K562 (cell line): ENCODE data around the gene GALNT9. TPM values are rescaled to one million over a fixed set of nuclear protein-coding genes. Genes with fewer than 3 reads are reported as not detected.

ENCODE experiments used
- ATAC-seq: fragments of 200-7000 bp; cut with Tn5 transposase; 3 replicates; pipeline ENCODE4 v1.9.1; 2020; ENCODE audit warnings: moderate library complexity
- BruUV-seq: library from RNA; stranded (reverse); fragments of 400-500 nt; replicated peaks from 2 replicates; lab custom pipeline; 2021; lab: Mats Ljungman, UMichigan
- CTCF ChIA-PET: fragments of 300-600 bp; formaldehyde crosslinking; extraction: SDS; loops from one replicate; lab custom pipeline; 2021; ENCODE audit warnings: low intra/inter-chr PET ratio; lab: Yijun Ruan, JAX
- POLR2A ChIA-PET: fragments of 300-600, 350-650 bp; sonication (Branson Sonifier 250); formaldehyde crosslinking; extraction: SDS; loops from one replicate; lab custom pipeline; 2021; ENCODE audit warnings: antibody characterized with exemption, inconsistent platforms; lab: Yijun Ruan, JAX
- DNase-seq, 4 experiments: peaks; one replicate each; pipeline versions ENCODE4 v3.0.0 to v3.0.0-alpha.2; 2011 to 2018; ENCODE audit warnings: low spot score in 3 of 4, mixed read lengths in 3 of 4; ENCODE audit errors: extremely low read depth in 1 of 4
- FAIRE-seq: peaks from 2 replicates; lab custom pipeline; 2011; peaks lifted over from hg19 to GRCh38; lab: Jason Lieb, UNC
- H2AFZ ChIP-seq: 2 replicates; pipeline ENCODE4 v1.6.0; 2011; ENCODE audit warnings: low read depth, low read length, control low read depth, inconsistent platforms
- H3K27ac ChIP-seq: fragments of 200-600 bp; 3 replicates; pipeline ENCODE4 v1.8.0; 2011; ENCODE audit warnings: low read depth, mild to moderate bottlenecking, control low read depth, inconsistent platforms, low read length, moderate library complexity, mixed read lengths; ENCODE audit errors: extremely low read depth
- H3K27me3 ChIP-seq, 2 experiments: fragments of 300-600 bp in 1 of 2; 2 replicates in 1 of 2; 3 replicates in 1 of 2; pipeline versions ENCODE4 v1.6.0 to v1.8.0; 2011; ENCODE audit warnings: inconsistent platforms in 2 of 2, low read length in 2 of 2, mild to moderate bottlenecking in 1 of 2, mixed read lengths in 1 of 2, moderate library complexity in 1 of 2; ENCODE audit not compliant: control insufficient read depth in 2 of 2, insufficient read depth in 2 of 2
- H3K36me3 ChIP-seq: fragments of 300-600 bp; 3 replicates; pipeline ENCODE4 v1.8.0; 2011; ENCODE audit warnings: mild to moderate bottlenecking, low read length, inconsistent platforms; ENCODE audit not compliant: control insufficient read depth, insufficient read depth
- H3K4me1 ChIP-seq, 2 experiments: fragments of 200-600 bp in 1 of 2; replicated peaks in 1 of 2; 2 replicates in 1 of 2; 3 replicates in 1 of 2; pipeline versions ENCODE4 v1.5.1 to v1.8.0; 2011; ENCODE audit warnings: inconsistent platforms in 2 of 2, low read length in 2 of 2, mild to moderate bottlenecking in 1 of 2, mixed read lengths in 1 of 2, moderate library complexity in 1 of 2; ENCODE audit not compliant: control insufficient read depth in 2 of 2, insufficient read depth in 2 of 2
- H3K4me2 ChIP-seq: 2 replicates; pipeline ENCODE4 v1.6.1; 2011; ENCODE audit warnings: low read length, control low read depth, inconsistent platforms, mixed read lengths; ENCODE audit not compliant: insufficient read depth
- H3K4me3 ChIP-seq: fragments of 200-600 bp; sonication (generic), shearing (Covaris generic); 2 replicates; pipeline ENCODE4 v1.5.1; 2016; ENCODE audit warnings: control low read depth, inconsistent platforms
- H3K79me2 ChIP-seq: fragments of 200-600 bp; 3 replicates; pipeline ENCODE4 v1.8.0; 2011; ENCODE audit warnings: low read length, inconsistent platforms; ENCODE audit not compliant: control insufficient read depth, insufficient read depth
- H3K9ac ChIP-seq, 2 experiments: 2 replicates each; pipeline versions ENCODE4 v1.6.0 to v1.6.1; 2011; ENCODE audit warnings: low read depth in 2 of 2, low read length in 2 of 2, control low read depth in 1 of 2, inconsistent platforms in 1 of 2, mild to moderate bottlenecking in 1 of 2, mixed read lengths in 1 of 2; ENCODE audit not compliant: insufficient read depth in 1 of 2
- H3K9me1 ChIP-seq: one replicate; pipeline ENCODE4 v1.6.0; 2011; ENCODE audit warnings: inconsistent platforms, mild to moderate bottlenecking, low read length, moderate library complexity; ENCODE audit not compliant: control insufficient read depth, insufficient read depth
- H3K9me3 ChIP-seq: replicated peaks from 2 replicates; pipeline ENCODE4 v1.5.1; 2011; ENCODE audit warnings: low read depth, low read length, inconsistent platforms; ENCODE audit not compliant: control insufficient read depth, insufficient read depth
- H4K20me1 ChIP-seq: replicated peaks from 2 replicates; pipeline ENCODE4 v1.6.1; 2011; ENCODE audit warnings: low read length, inconsistent platforms, mixed read lengths; ENCODE audit not compliant: control insufficient read depth, insufficient read depth
- CBFA2T3 ChIP-seq: fragments of 450-650 bp; IDR thresholded peaks from 2 replicates; pipeline ENCODE4 v1.6.1; 2017
- HDAC3 ChIP-seq: fragments of 450-650 bp; IDR thresholded peaks from 2 replicates; pipeline ENCODE4 v1.6.1; 2018; ENCODE audit warnings: borderline replicate concordance, mild to moderate bottlenecking, moderate library complexity; ENCODE audit not compliant: partially characterized antibody
- RBM25 ChIP-seq: fragments of 200-400 bp; formaldehyde crosslinking; IDR thresholded peaks from 2 replicates; pipeline ENCODE4 v1.6.1; 2018; ENCODE audit warnings: low read length, low read depth, moderate library complexity; ENCODE audit not compliant: severe bottlenecking
- SIN3A ChIP-seq, 2 experiments: fragments of 150-350 bp in 1 of 2; IDR thresholded peaks; 2 replicates each; pipeline ENCODE4 v1.6.1; 2011 to 2016; ENCODE audit warnings: borderline replicate concordance in 2 of 2, low read depth in 2 of 2, low read length in 2 of 2, mild to moderate bottlenecking in 2 of 2, moderate library complexity in 2 of 2; ENCODE audit not compliant: control insufficient read depth in 1 of 2
- YY1 ChIP-seq, 3 experiments: IDR thresholded peaks; 2 replicates each; pipeline ENCODE4 v1.6.1; 2011; ENCODE audit warnings: low read length in 2 of 3, mild to moderate bottlenecking in 2 of 3, moderate library complexity in 2 of 3, borderline replicate concordance in 1 of 3, control low read depth in 1 of 3, low read depth in 1 of 3; ENCODE audit not compliant: insufficient read depth in 3 of 3, insufficient replicate concordance in 2 of 3, control insufficient read depth in 1 of 3, insufficient read length in 1 of 3; ENCODE audit errors: extremely low read depth in 1 of 3
- ZNF140 ChIP-seq: fragments of 250-450 bp; sonication (Bioruptor Pico); IDR thresholded peaks from 2 replicates; pipeline ENCODE4 v1.8.0; 2021; ENCODE audit warnings: moderate library complexity, mild to moderate bottlenecking, inconsistent platforms
- ZNF239 ChIP-seq: fragments of 250-450 bp; sonication (Bioruptor Pico); IDR thresholded peaks from 2 replicates; pipeline ENCODE4 v1.4.0; 2020; ENCODE audit warnings: mild to moderate bottlenecking
- WGBS: fragments of 100-300 bp; shearing (Covaris generic); methylation state at CpG from one replicate; pipeline ENCODE4 v1.1.6; 2016; ENCODE audit warnings: low coverage, mixed read lengths; ENCODE audit not compliant: insufficient coverage; ENCODE audit errors: missing lambda C conversion rate; 5-methylcytosine and 5-hydroxymethylcytosine counted together
- in situ Hi-C: fragments of 300-500 bp; cut with MboI; formaldehyde crosslinking; loops from 4 replicates; pipeline ENCODE4 v1.15.0; 2018; ENCODE audit warnings: inconsistent platforms, mixed read lengths
- intact Hi-C: fragments of 100-400 bp; cut with micrococcal nuclease; formaldehyde crosslinking; loops from 2 replicates; pipeline ENCODE4 v1.14.2; 2022
- polyA plus RNA-seq, 8 experiments: library from polyadenylated mRNA; depleted of rRNA in 4 of 8; stranded (reverse) in 5 of 8; unstranded in 3 of 8; fragments of >200 nt; fragmentation: Nextera tagmentation in 2 of 8; fragmentation: Illumina TruSeq in 1 of 8; extraction: Ambion mirVana in 2 of 8; extraction: Trizol in 1 of 8; gene quantifications; 2 replicates each; pipeline versions ENCODE4 v1.2.1 to v1.2.3, GENCODE V29; 2011 to 2014; ENCODE audit warnings: inconsistent platforms in 1 of 8, missing spikeins in 1 of 8
- total RNA-seq, 7 experiments: library from RNA; depleted of rRNA in 6 of 7; stranded (reverse); fragments of >200 nt in 6 of 7; fragmentation: Illumina TruSeq in 2 of 7; extraction: Trizol in 2 of 7; gene quantifications; 2 replicates each; pipeline versions ENCODE4 v1.2.1 to v1.2.3, GENCODE V29; 2011 to 2021; ENCODE audit warnings: low replicate concordance in 1 of 7
- TF ChIP-seq, protein P1 (sequence below): fragments of 450-650 bp; conservative IDR thresholded peaks from 2 replicates; pipeline ENCODE4 v1.6.1; 2016; ENCODE audit warnings: missing genetic modification characterization, low read depth, mild to moderate bottlenecking, missing compliant biosample characterization, moderate library complexity
- TF ChIP-seq, protein P2 (sequence below): sonication (generic); formaldehyde crosslinking; IDR thresholded peaks from 2 replicates; pipeline ENCODE4 v1.8.1; 2023; ENCODE audit warnings: mild to moderate bottlenecking, missing genetic modification reagents

GALNT9 gene
- total and polyA plus RNA-seq, 9 of the 15 experiments (the other 6 are each of a cell fraction or from before 2014, with no cell fraction given), result not detected

DNA sequence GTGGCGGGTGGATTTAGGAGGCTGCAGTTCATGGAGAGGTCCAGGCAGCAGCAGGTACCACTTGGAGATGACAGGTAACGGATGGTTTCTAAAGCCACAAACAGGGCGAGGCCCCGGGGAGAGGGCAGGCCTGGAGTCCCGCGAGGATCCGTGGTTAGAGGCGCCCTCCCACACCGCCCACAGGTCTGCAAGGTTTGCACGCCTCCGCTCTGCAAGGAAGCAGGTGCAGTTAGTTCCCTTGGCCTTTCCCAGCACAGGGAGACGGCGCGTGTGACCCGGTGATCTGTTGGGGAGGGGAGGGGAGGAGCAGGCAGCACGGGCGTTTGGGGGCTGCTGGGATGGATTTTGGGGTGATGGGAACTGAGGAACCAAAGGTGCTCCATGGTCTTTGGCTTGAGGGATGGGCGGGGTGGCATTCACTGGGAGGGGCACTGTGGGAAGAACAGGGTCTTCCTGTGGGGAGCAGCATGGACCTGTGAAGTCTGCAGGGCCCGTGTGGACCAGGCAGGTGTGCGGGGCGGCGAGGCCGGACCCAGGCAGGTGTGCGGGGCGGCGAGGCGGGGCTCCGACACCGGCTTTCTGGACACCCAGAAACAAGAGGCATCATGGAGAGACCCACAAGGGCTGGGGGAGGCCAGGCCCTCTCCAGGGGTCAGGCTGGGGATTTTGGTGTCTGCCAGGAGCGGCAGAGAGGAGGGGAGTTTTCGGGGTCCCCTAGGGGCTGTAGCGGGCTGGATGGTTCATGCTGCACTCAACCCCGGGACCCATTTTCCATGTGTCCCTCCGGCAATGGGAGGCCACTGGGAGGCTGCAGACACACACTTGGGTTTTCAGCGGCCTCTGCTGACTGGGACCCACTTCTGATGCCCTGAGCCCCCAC is 156.0 kb downstream of the GALNT9 start:
- DNase-seq, result no peak
- ATAC-seq, result no peak
- intact Hi-C loops, result no loop called here
- Histone ChIP-seq H3K9me1 (no peaks in the 10 kb centered on the region), H3K27ac (no peak overlapping the region), H4K20me1 (peaks cover 10% of the 10 kb centered on the region), H3K4me3 (no peak overlapping the region), H3K36me3 (no peaks in the 10 kb centered on the region), H3K27me3 (peaks cover 56 to 80% of the 10 kb centered on the region in 2 experiments), H2AFZ (no peak overlapping the region), H3K9ac (no peak overlapping the region), H3K4me2 (no peak overlapping the region), H3K4me1 (peaks cover 3 to 65% of the 10 kb centered on the region in 2 experiments; a peak in 3 of 5 replicates), H3K9me3 (no peaks in the 10 kb centered on the region), H3K79me2 (no peaks in the 10 kb centered on the region)
- TF ChIP-seq RBM25, result no peak
- TF ChIP-seq ZNF140 (CRISPR knock-in tag), result no peak
- TF ChIP-seq, protein P1, sequence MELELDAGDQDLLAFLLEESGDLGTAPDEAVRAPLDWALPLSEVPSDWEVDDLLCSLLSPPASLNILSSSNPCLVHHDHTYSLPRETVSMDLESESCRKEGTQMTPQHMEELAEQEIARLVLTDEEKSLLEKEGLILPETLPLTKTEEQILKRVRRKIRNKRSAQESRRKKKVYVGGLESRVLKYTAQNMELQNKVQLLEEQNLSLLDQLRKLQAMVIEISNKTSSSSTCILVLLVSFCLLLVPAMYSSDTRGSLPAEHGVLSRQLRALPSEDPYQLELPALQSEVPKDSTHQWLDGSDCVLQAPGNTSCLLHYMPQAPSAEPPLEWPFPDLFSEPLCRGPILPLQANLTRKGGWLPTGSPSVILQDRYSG (tag), result no peak
- no peak for TF ChIP-seq HDAC3
- TF ChIP-seq SIN3A (IDR thresholded peaks at IDR 0.05; ENCODE audit: borderline replicate concordance in 2 of 2, control insufficient read depth in 1 of 2, low read depth in 2 of 2, low read length in 2 of 2), result no peak
- no peak for TF ChIP-seq ZNF239 (CRISPR knock-in tag)
- TF ChIP-seq CBFA2T3, result no peak
- no peak for TF ChIP-seq YY1 (IDR thresholded peaks at IDR 0.05; ENCODE audit: borderline replicate concordance in 1 of 3, control insufficient read depth in 1 of 3, extremely low read depth in 1 of 3, insufficient read depth in 3 of 3, insufficient read length in 1 of 3, insufficient replicate concordance in 2 of 3, low read depth in 1 of 3, low read length in 2 of 3)
- TF ChIP-seq, protein P2, sequence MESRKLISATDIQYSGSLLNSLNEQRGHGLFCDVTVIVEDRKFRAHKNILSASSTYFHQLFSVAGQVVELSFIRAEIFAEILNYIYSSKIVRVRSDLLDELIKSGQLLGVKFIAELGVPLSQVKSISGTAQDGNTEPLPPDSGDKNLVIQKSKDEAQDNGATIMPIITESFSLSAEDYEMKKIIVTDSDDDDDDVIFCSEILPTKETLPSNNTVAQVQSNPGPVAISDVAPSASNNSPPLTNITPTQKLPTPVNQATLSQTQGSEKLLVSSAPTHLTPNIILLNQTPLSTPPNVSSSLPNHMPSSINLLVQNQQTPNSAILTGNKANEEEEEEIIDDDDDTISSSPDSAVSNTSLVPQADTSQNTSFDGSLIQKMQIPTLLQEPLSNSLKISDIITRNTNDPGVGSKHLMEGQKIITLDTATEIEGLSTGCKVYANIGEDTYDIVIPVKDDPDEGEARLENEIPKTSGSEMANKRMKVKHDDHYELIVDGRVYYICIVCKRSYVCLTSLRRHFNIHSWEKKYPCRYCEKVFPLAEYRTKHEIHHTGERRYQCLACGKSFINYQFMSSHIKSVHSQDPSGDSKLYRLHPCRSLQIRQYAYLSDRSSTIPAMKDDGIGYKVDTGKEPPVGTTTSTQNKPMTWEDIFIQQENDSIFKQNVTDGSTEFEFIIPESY (CRISPR knock-in tag), result no peak
- no TSS peak for BruUV-seq
- FAIRE-seq, result no peak
- 2% methylated on average over 21 of the region's 35 CpGs for WGBS
- in situ Hi-C loops, result no loop called here
- POLR2A ChIA-PET, result no interaction called here
- CTCF ChIA-PET, result no interaction called here
